NCI-H748 (cell line): ENCODE results near the gene MRPL55.

Source experiments
- DNase-seq: peaks from one replicate; lab custom pipeline; 2025; ENCODE audit not compliant: unreplicated experiment; lab: John Stamatoyannopoulos, UW

Gene MRPL55

DNA sequence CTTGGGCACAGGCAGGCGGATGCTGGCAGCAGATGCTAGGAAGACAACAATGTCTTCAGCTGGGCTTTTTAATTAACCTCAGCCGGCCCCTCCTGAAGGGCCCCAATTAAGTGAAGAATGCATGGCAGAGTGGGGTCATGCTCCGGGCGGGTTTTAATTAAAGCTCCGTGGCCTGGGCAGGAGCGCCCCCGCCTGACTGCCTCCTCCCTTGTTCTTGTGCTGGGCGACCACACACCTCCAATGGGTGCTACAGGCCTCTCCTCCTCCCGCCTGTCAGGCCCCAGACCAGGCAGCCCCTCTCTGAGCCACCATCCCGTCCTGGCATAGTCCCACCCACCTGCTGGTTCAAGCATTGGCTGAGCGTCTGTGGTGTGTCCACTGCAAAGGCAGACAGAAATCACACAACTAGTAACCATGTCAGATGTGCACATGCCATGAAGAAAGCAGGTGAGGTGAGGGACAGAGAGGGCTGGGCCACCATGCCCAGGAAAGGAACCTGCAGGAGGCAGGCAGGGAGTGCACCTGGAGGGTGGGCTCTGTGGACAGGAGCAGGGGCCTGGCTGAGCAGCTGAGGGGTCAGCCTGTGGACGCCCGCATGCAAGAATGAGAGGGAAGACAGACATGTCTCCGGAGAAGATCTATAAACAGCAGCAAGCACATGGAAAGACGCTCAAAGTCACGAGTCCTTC is 35.1 kb downstream of the MRPL55 start:
- DNase-seq = peak; percentile 42

DNA sequence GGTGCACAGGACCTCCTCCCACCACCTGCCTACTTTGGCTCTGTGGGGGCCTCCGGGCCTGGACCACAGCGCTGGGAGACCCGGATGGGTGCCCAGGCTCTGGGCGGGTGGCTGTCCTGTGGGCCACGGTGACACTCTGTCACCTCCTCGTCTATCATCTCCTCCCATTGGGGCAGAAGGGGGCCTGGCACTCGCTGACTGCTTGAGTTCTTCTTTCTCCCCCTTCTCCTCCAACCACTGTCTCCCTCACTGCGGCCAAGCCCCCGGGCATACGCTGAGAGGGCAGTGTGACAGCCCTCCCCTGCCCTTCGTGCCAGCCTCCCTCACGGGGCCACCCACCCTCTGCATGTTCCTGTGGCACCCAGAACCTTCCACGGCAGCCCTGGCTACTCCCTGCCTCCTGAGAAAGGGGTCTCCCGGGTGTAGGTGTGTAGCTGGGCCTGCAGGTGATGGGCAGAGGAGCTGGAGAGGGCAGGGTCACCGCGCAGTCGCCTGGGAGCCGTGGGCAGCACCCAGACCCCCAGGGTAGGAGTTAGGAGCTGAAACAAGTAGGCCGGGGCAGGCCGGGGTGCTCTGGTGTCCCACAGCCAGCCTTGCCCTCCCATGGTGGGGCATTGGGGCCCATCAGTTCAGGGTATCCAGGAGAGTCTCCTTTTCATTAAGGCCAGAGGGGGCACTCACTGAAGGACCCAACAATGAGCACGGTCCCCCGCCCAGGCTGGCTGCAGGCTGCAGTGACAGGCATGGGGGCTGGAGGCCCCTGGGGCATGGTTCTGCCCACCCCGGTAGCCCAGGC is 35.8 kb downstream of the MRPL55 start:
- DNase-seq = no peak

DNA sequence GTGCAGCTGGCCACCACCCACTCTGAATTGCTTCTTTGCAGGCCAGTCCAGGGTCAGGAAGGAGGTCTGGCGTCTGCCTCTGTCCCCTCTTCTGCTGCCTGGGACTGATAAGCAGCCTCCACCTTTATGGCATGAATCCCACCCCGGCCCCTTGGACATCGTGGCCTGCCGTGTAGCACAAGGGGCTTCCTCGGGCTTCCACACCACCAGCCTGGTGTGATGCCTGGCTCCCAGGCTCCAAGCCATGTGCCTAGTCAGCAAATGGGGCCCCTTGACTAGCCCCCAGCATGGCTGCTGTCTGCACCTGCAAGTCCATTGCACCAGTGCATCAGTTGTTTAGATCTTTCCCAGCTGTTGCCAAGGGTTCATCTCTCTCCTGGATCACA is 36.4 kb downstream of the MRPL55 start:
- DNase-seq = no peak

DNA sequence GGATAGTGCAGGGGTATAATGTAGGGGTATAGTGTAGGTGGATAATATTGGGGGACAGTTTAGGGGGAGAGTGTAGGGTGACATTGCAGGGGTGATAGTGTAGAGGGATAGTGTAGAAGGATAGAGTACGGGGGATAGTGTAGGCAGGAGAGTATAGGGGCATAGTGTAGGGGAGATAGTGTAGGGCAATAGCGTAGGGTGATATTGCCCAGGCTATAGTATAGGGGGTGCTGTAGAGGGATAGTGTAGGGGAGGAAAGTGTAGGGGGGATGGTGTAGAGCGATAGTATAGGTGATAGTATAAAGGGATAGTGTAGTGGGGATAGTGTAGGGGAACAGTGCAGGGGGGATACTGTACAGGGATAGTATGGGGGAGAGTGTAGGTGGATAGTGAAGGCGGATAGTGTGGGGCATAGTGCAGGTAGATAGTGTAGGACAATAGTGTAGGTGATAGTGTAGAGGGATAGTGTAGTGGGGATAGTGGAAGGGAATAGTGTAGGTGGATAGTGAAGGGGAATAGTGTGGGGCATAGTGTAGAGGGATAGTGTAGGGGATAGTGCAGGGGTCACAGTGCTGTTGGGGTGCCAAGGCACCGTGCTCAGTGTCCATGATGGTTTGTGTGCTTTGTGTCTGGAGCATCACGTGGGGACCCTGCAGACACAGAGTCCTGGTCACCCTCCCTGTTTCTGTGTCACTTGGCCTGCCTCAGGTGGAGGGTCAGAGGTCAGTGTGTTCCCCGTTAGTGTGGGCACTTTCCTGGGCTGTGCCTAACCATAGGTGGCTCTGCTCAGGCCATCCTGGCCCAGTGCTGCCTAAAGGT is 37.1 kb downstream of the MRPL55 start:
- no peak for DNase-seq

DNA sequence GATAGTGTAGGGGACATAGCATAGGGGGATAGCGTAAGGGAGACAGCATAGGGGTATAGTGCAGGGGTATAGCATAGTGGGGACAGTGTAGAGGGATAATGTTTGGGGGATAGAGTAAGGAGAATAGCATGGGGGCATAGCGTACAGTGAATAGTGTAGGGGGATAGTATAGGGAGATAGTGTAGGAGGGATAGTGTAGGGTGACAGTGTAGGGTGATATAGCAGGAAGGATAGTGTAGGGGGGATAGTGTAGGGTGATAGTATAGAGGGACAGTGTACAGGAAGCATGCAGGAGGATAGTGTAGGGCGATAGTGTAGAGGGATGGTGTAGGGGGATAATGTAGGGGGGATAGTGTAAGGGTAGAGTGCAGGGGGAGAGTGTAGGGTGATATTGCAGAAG is 38.2 kb downstream of the MRPL55 start:
- DNase-seq = no peak

DNA sequence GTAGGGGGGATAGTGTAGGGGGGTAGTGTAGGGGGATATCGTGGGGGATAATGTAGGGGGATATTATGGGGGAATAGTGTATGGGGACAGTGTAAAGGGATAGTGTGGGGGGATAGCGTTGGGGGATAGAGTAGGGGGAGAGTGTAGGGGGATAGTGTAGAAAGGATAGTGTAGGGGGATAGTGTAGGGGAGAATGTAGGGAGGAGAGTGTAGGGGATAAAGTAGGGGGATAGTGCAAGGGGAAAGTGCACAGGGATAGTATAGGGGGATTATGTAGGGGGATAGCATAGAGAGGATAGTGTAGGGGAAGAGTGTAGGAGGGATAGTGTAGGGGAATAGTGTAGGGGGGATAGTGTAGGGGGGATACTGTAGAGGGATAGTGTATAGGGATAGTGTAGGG is 38.9 kb downstream of the MRPL55 start:
- DNase-seq = no peak

DNA sequence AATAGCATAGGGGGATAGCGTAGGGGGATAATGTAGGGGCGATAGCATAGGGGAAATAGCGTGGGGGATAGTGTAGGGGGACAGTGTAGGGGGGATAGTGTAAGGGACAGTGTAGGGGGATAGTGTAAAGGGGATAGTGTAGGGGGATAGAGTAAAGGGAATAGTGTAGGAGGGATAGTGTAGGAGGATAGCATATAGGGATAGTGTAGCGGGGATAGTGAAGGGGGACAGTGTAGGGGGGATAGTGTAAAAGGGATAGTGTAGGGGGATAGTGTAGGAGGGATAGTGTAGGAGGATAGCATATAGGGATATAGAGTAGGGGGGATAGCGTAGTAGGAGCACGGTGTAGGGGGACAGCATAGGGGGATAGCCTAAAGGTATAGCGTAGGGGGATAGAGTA is 40.7 kb downstream of the MRPL55 start:
- DNase-seq = no peak

DNA sequence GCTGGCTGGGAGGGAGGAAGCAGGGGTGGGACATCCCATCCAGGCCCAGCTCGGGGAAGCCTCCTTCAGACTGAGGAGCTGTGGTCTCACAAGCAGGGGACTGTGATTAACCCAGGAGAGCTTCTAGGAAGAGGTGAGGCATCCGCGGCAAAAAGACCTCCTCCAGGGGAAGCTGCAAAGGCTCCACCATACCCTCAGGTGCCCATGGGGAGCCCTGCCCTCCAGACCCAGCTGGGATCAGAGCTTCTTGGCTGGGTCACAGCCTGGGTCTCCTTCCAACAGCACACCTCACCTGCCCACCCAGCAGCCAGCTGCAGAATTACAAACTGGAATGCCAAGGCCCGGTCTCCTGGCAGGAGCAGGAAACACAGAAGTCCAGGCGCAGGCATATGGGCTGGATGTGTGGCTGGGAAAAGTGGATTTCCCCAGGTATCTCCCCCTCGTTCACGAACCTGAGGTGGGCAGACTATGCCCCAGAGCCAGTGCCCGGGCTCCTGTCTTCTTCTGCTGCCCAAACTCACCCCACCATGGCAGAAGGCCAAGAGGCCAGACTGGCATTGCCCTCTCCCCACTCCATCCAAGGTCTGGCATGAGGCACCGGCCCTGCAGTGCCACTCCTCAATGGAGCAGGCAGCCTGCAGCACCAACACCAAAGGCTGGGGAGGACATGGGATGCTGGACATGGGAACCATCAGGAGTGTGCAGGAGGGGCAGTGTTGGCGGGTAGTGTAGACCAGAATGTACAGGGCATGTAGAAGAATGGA is 42.0 kb downstream of the MRPL55 start:
- no peak for DNase-seq

DNA sequence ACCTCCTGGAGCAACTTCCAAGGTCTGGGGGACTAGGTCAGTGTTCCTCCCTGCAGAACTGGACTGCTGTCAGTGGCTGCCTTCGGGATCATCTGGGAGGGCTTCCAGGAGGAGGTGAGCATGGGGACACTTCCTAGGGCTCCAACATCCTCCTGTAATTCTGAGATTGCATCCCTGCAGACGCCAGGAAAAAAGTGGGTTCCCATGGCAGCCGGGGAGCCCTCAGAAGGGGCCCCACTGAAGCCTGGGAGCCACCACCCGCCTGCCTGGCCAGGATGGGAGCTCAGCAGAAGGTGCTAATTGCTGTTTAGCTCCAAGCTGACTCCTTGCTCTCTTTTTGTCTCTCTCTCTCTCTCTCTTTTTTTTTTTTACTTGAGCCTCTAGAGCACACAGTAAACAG is 42.7 kb downstream of the MRPL55 start:
- DNase-seq = no peak

DNA sequence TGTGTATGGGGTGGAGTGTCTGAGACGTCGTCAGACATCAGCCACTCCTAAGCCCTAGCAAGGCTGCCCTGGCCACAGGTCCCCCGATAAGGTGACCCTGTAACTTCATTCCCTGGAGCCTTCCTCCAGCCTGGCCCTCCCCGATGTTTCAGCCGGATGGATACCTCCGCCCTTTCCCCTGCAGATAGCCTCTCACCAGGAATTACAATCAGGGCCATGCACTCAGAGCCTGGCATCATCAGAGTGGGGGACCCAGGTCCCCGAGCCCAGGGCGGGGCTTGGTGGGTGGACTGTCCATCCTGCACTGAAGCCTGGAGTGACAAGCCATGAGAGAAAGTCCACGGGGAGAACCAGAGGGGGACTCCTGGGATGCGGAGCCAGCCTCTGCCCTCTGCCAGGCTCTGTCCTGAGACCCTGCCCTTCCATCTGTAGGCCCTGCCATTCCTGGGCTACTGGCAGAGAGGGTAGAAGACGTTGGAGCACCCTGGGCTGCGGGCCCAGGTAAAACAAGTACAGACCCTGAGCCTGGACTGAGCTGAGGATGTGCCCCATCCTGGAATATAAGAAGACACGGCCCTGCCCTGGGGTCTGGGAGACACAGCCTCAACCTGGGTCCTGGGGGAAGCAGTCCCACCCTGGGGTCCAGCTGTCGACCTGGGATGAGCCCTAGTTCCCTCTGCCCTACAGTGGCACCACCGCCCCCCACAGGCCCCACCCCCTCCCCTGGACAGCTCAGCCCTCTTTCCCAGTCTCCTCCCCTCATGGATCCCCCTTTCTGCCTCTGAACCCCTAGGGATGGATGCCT is 43.4 kb downstream of the MRPL55 start:
- no peak for DNase-seq

DNA sequence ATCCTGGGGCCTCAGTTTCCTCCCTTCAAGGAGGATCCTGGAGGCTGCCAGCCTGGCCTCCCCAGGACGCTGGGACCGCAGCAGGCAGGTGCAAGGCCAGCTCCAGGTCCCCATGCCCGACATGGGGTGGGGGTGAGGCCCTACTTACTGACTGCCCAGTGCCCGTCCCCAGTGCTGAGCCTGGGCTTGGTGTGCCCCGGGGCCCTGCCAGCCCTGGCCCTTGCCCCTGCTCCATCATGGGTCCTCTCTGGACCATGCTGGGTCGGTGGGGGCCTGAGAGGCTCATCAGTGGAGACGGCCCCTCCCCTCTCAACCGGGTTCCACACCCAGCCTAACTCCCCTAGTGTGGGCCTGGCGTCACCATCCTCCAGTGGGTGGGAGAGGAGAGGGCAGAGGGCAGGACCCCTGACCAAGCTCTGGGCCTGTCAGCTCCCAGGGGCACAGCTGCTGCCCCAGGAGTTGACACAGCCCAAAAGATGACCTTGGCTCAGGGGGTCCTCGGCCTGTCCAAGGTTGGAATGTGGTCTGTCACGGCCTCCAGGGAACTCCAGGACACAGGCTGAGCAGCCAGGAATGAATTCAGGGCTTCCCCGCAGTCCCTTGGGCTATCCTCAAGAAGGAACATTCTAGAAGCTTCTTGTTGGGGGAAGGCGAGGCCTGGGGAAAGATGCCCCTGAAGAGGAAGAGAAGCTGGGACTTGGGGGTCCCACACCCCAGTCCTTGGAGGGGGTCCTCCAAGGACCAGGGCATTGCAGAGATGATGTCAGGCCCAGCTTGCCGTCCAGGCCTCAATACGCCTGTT is 44.2 kb downstream of the MRPL55 start:
- DNase-seq = no peak

DNA sequence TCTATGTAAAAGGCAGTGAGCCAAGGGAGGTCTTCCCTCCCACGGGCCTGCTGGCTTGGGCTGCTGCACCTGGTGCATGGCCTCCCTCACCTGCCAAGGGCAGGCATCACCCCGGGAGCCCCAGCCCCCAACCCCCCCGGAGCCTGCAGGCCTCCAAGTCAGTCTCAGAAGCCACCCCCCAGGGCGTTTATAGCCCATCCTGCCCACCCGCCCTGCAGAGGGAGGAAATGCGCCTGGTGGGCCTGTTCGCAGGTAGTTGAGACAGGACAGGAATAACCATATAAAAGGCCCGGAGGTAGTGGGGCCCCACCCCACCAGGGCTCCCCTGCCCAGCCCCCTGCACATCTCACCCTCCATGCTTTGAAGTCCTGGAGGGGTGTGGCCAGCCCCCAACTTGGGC is 44.8 kb downstream of the MRPL55 start:
- DNase-seq = no peak

DNA sequence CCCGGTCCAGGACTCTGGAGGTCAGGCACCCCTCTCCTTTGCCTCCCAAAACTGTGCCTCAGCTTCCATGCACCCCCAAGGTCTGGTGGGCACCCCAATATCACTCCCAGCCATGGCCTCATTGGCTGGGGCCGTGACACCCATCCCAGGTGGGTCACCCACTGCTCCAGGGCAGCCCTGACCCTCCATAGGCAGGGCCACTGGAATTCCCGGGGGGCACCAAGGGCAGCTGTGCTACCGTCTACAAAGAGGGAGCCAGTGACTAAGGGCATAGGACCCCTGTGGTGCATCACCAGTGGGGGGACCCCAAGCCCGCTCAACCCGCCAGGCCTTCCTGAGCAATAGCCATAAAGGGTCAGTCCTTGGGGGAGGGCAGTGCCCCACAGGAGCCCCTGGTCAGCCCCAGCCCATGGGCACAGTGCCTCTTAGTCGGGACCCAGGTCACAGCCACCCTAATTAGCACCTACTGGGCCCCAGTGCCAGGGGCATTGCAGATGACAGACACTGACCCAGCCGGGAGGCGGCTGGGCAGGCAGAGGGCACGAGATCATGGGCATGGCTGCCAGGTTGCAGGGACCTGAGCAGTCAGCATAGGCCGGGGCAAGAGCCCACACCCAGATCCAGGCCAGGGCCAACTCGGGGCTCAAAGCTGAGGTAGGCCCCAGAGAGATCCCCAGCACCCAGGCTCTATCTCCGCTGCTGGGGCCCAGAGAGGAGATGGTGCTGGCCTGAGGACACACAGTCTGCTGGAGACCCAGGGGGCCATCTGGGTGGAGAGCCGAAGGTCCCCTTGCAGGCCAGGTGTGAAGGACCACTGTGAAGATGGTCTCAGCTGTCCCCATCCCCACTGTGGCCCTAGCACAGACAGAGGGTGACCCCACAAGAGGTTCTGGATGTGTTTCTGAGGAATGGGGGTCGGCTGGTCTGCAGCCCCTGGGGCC is 45.6 kb downstream of the MRPL55 start:
- no peak for DNase-seq

DNA sequence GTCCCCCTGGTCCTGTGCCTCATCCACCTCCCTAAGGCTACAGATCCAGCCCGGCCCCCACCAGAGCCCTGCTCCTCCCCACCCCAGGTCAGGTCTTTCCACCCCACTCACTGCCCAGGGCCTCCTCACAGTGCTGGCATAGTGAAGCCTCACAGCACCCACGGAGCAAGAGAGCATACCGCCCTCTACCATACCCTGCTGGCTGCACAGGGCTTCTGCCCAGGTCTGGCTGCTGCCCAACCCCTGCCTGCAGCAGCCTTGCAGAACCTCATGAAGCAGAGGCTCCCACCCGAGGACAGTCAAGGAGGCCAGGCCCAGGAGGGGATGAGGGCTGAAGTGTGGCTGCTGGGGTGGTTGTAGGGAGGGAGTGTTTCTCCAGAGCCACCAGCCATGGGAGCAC is 46.3 kb downstream of the MRPL55 start:
- DNase-seq = no peak

DNA sequence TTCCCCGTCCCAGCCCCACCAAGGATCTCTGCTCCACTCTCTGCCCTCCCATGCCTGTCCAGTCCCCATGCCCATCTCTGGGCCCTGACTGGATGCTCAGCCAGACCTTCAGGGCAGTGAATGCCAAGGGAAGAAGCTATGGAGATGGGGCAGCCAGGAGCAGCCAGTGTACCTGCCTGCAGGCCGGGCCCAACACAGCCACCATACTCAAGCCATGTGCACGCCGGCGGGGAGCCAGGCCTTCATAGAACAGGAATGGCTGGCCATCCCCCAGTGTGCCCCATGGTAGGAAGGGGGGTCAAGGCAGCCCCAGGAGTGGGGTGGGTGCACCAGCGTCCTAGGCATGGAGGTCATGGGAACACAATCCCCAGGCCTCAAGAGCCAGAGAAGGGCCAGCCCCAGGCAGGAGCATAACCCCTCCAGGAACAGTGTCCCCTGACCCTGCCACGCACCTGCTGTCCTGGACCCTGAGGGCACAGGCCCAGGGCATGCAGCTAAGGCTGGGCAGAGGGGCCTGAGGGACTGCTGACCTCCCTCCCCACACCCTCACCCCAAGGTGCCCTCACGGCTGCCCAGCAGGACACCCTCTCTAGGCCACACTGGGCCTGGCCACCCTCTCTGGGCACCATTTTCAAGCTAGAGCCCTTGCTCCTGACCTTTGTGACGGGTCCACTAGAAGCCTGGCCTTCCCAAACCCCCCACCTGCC is 46.9 kb downstream of the MRPL55 start:
- DNase-seq = no peak

DNA sequence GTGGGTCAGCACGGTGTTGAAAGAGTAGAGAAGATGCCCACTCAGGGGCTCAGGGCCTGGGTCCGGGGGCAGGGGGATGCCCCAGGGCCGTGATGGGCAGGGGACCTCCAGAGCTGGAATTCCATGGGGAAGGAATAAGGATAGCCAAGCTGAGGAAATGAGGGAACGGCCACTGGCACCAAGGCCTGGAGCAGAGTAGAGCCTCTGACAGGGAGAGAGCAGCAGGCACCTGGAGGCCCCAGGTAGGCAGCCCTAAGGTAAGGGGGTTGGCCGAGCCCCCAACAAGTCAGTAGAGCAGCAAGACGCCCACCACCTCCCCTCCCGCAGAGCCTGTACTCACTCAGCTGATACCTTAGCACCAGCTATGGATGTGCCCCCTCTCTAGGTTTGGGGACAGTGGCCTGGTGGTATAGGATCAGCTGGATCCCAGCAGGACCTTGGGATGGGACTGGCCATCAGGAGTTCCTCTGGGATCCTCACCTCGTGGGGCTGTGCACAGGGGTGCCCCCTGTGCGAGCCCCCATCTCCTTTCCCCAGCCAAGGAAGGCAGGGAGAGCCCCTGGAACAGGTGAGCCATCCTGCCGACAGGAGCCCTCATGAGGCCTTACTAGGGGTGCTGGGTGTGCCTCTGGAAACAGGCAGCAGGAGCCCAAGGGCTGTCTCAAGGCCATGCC is 47.6 kb downstream of the MRPL55 start:
- no peak for DNase-seq

DNA sequence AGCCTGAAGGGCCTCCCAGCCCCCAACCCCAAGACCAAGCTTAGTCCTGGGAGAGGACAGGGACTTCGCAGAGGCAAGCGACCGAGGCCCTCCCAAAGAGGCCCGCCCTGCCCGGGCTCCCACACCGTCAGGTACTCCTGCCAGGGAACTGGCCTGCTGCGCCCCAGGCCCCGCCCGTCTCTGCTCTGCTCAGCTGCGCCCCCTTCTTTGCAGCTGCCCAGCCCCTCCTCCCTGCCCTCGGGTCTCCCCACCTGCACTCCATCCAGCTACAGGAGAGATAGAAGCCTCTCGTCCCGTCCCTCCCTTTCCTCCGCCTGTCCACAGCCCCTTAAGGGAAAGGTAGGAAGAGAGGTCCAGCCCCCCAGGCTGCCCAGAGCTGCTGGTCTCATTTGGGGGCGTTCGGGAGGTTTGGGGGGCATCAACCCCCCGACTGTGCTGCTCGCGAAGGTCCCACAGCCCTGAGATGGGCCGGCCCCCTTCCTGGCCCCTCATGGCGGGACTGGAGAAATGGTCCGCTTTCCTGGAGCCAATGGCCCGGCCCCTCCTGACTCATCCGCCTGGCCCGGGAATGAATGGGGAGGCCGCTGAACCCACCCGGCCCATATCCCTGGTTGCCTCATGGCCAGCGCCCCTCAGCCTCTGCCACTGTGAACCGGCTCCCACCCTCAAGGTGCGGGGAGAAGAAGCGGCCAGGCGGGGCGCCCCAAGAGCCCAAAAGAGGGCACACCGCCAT is 48.5 kb downstream of the MRPL55 start:
- DNase-seq = peak; percentile 23
